NCI-H1092 (cell line): Measurements from ENCODE around the gene ATP10A.

ENCODE experiments used
- DNase-seq: peaks from one replicate; lab custom pipeline; 2025; lab: John Stamatoyannopoulos, UW

ATP10A gene

GRCh38 chr15:25683415-25683814 lies 179.7 kb downstream of the ATP10A start:
- no peak for DNase-seq

DNA sequence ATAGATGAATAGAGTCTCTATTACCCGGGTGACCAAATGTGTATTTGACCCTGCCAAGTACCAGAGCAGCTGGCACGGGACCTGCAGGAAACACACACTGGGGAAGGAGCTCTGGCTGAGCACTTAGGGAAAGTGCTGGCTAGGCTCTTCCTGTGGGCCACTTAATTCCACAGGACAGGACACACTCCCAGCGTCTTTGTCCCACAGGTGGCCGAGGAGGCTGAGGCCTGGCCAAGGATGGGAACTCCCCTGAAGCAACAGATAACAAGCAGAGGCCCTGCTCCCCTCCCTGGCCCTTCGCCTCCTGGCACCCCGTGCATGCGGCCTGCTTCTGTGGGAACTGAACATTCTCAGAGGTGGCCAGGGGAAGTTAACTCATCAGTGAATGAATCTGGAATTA lies 180.8 kb downstream of the ATP10A start:
- DNase-seq, result no peak

DNA sequence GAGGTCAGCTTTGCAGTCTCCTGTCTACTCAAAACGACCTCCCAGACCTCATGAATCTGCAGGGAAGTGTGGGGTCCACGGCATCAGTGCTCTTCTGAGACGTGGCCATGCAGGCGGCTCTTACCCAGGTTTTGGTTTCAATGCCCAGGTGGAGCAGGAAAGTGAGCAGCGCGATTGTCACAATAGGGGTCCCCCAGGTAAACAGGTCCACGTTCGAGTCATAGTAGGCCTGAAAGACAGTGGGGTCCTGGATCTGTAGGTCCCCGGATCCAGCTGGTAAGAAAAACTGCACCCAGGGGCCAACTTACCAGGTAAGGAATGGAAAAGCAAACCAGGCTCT lies 182.5 kb downstream of the ATP10A start:
- no peak for DNase-seq

- DNase-seq, result no peak
These were observed 183.0 kb downstream of the ATP10A start for GRCh38 chr15:25679964-25680685.

- DNase-seq, result no peak
These were observed 183.6 kb downstream of the ATP10A start for GRCh38 chr15:25679492-25679891.

- DNase-seq, result no peak
These were observed 184.6 kb downstream of the ATP10A start for GRCh38 chr15:25678500-25678855.

DNA sequence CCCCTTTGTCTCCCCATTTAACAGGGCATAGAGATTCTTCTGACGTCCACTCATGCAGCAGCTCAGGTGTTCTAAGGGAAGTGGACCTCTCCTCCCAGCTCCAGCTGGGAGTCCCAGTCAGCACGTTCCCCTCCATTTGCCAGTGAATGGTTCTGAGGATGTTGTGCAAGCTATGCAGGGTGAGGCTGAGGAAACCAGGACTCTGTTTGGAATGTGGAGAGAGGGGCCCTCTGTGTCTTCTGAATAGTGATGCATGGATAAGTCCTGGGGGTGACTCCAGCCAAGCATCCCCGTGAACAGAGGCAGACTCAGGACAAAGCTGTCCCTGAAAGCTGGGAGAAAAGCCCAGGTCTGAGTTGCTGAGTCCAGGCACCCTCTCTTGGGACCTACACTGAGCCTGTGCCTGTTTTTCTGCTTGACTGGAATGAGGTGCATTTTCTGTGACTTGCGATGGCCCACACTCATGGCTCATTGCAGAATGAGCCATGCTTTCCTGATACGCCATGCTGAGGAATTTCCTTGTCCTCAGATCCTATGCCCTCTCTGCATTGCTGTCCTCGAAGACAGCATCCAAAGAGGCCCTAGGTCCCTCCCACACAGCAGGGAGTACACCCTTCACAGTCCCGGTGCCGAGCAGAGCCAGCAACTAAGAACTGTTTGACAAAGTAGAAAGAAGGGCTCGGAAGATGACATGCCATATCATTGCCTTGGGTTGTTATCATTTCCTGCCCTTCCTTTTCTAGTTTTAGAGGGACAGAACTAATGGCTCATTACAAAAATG lies 185.2 kb downstream of the ATP10A start:
- no peak for DNase-seq

GRCh38 chr15:25676070-25676469 lies 187.1 kb downstream of the ATP10A start:
- no peak for DNase-seq

GRCh38 chr15:25675396-25675795 lies 187.7 kb downstream of the ATP10A start:
- no peak for DNase-seq

DNA sequence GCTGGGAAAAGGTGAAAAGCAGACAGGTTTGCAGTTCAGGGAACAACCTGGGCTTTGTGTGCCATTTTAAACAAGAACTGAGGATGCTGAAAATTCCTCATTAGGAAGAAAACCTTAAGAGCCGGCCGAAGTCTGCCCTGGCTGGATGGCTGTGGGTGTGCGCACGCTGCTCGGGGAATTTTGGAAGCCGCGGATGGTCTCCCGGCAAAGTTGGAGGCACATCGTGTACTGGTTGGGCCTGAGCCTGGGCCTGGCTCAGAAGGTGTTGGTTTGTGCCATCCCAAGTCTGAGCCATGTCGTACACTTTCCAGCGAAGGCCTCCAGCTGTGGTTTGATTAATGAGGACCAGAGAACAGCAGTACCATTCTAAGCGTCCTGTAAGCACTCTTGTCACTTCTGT lies 188.2 kb downstream of the ATP10A start:
- no peak for DNase-seq

DNA sequence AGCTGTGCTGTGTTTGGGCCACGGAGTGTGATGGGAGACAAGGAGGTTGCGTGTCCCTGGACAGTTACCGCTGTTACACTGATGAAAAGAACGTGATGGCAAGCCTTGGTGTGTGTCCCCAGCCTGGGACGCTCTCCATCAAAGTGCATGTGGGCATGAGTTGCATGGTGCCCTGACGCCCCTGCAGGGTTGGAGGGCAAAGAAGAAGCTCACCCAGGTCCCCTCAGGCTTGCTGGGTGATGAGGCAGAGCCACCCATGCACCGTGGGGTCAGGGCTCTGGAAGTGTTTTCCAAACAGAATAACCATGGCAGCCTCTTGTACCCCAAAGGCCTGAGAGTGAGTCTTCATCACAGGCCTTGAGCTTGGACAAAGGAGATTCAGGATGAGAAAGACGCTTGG lies 189.2 kb downstream of the ATP10A start:
- no peak for DNase-seq

DNA sequence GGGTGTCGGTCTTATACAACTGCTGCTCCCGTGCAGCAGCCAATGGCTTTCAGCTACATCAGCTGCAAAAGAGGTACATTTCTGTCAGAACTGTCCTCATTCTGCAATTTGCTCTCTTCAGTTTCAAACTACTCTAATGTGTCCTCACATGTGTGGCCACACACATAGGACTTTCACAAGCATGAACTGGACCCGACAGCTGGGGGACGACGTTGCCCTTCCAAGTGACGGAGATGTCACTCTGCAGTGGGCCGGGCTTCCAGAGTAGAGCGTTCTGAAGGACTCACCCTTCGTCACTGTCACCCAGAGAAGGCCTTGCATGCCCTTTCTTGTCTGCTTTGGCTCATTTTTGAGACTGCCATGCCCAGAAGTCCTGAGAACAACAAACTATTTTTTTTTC lies 189.8 kb downstream of the ATP10A start:
- DNase-seq, result no peak

GRCh38 chr15:25671132-25671531 lies 192.0 kb downstream of the ATP10A start:
- DNase-seq, result no peak

- no peak for DNase-seq
These were observed 192.5 kb downstream of the ATP10A start for GRCh38 chr15:25670621-25671020.

DNA sequence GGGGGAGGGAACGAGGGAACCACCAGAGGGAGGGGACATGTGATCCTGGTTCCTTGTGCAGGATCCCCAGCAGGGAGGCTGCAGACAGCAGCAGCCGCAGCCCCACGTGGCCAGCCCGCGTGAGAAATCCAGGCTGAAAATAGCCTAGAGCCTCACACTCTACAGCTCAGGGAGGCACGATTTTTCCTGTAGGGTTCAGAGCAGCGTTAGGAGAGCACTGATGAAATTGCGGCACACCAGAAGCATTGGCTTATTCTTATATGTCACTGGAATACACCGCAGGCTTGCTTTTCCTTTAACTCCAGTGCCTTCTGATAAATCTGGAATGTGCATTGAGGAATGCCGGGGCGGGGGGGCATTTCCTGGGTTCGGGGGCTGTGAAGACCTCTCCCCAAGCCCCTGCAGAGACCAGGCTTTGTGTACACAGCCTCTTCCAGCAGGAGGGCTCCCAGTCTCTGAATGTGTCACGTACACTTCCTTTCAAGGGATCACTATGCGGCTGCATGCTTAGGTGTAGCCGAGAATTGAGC lies 193.0 kb downstream of the ATP10A start:
- peak; percentile 47 for DNase-seq

DNA sequence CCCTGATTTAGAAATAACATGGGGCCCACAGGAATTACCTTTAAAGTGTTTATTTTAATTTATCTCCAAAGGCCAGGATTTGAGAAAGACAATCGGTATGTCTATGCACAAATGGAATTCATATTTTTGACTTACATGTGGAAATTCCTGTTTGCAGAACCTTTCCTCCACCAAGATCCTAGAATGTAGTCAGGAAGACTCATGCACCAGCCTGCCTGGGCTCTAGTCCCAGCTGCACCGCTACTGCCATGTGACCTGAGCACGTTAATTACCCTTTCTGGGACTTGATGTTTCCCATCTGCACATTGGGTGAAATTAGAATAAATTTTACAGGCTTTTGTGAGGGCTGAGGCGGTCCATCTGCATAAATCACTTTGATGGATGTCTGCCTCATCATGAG lies 194.2 kb downstream of the ATP10A start:
- DNase-seq, result no peak

DNA sequence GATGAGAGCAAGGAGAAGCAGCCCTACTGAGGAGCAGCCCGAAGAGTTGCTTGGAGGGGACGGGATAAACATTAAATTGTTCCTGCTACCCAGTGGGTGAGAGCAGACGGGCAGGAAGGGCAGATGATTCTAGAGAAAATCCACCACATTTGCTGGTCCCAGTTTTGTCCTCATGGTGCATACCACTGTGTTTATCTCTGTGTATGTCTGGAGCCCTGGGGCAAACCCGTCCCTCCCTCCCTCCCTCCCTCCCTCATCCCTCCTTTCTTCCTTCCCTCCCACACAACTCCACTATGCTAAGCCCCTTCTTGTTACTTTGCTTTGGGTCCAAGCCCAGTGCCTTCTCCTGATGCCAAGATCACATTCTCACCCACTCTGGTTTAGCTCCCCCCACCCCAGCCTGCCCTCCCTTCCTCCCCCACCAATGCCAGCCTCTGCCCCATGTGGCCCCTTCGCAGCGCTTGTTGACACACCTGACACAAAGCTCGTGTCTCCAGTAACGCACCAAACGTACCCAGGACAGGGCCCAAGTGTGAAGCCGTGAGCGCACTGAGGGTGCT lies 194.8 kb downstream of the ATP10A start:
- no peak for DNase-seq

DNA sequence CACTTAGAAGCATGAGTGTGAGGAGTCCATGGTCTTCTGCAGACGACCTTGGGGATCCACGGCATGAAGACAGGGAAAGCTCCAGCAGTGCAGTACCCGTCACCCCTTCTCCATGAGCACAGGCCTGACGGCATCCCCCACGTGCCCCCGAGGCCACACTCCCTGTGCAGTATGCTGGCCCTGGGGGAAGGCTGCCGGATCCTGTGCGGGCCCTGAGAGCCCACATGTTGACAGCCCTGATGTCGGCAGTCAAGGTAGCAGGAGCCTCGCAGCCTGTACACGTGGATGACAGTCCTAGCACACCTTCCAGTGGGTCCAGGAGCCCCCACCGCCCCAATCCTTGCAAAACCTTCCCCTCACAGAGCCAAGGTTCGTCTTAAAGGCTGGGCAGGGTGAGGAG lies 195.3 kb downstream of the ATP10A start:
- DNase-seq, result no peak

DNA sequence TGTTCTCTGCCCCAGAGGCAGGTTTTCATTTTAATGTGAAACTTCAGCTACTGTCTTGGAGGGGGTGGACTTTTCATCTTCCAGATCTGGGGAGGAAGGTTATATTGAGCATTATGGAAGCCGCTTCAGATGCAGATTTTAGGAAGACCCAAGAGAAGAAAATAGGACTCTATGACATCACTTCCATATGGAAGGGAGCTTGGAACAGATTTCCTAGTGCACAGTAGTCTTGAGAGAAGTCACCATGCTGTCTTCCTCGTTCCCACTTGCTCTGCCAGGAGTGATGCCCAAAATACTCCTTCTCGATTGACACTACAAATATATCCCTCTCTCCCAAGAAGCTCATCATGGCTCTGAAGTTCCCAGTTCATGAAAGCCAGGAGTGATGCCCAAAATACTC lies 197.2 kb downstream of the ATP10A start:
- DNase-seq, result no peak

DNA sequence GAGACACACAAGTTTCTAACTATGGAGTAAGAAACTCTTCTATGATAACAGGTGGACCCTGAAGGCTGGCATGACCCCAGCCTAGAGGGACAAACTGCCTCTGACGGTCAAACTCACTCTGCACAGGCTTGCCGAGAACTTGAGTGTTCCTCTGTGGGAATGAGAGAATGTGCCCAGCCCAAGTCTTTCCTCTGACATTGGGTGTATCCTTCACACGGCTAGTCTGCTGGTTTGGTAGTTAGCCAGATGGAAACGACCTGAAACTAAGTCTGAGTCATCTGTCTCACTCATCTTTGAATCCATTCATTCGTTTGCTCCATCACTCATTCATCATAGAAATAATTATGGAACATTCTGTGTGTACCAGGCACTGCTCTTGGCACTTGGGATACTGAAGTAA lies 198.4 kb downstream of the ATP10A start:
- no peak for DNase-seq

DNA sequence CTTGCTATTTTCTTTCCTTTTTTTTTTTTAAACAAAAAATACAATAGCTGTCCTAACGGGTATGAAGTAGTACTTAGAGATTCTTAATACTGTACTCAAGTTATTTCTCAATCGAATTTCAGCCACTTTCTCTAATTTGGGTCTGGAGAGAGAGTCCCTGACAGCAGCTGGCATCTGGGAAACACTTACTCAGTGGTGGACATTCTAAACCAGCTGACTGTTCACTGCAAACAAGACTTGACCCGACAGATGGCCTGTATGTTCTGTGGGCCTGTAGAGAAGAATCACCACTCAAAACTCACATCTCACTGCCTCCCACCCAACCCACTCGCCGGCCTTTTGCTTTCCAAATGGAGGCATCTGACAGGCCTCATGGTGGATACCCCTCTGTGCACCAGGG lies 199.6 kb downstream of the ATP10A start:
- no peak for DNase-seq

- no peak for DNase-seq
These were observed 201.2 kb downstream of the ATP10A start for GRCh38 chr15:25661898-25662297.

GRCh38 chr15:25659251-25659650 lies 203.9 kb downstream of the ATP10A start:
- no peak for DNase-seq
